Left lung (tissue), 10 donors: ENCODE data around the gene PMVK. TPM values are rescaled to one million over a fixed set of nuclear protein-coding genes. Genes with fewer than 3 reads are reported as not detected.

Experiments used
- ATAC-seq: fragments of 200-7000 bp; cut with Tn5 transposase; one replicate; pipeline ENCODE4 v1.9.1; 2020; ENCODE audit warnings: moderate library complexity
- DNase-seq, 4 donors: peaks; one replicate each; pipeline ENCODE4 v3.0.0-alpha.2; 2013 to 2020
- H3K27ac ChIP-seq, 2 donors: fragments of 200-600 bp; sonication (generic) in 1 of 2; one replicate each; pipeline versions ENCODE4 v1.5.0 to v1.8.0; 2020 to 2021
- H3K27me3 ChIP-seq, 2 donors: fragments of 200-600 bp; sonication (generic) in 1 of 2; one replicate each; pipeline versions ENCODE4 v1.5.0 to v1.8.0; 2020 to 2021
- H3K36me3 ChIP-seq, 2 donors: fragments of 200-600 bp; sonication (generic) in 1 of 2; one replicate each; pipeline versions ENCODE4 v1.5.0 to v1.8.0; 2020 to 2021
- H3K4me1 ChIP-seq, 2 donors: fragments of 200-600 bp; one replicate each; pipeline ENCODE4 v1.8.0; 2021
- H3K4me3 ChIP-seq, 2 donors: fragments of 200-600 bp; sonication (generic) in 1 of 2; one replicate each; pipeline versions ENCODE4 v1.5.0 to v1.8.0; 2020 to 2021; ENCODE audit warnings: mild to moderate bottlenecking in 1 of 2
- H3K9me3 ChIP-seq, 2 donors: fragments of 200-600 bp; sonication (generic) in 1 of 2; one replicate each; pipeline versions ENCODE4 v1.5.0 to v1.8.0; 2020 to 2021
- CTCF ChIP-seq, 2 donors: fragments of 200-600 bp; sonication (generic) in 1 of 2; IDR thresholded peaks; one replicate each; pipeline versions ENCODE4 v1.5.0 to v1.8.0; 2021; ENCODE audit warnings: antibody characterized with exemption in 2 of 2
- intact Hi-C, 2 donors: fragments of 100-400 bp; cut with DNase I; formaldehyde crosslinking; loops; one replicate each; pipeline versions ENCODE4 v1.11.2 to v1.14.2; 2022
- polyA plus RNA-seq, 6 donors: library from polyadenylated mRNA; unstranded; fragments of 120-200 nt; gene quantifications; one replicate each; pipeline ENCODE4 v1.2.1, GENCODE V29; 2013; ENCODE audit not compliant: insufficient read length in 6 of 6
- total RNA-seq, 2 donors: library from RNA; stranded (reverse); fragmentation: NEBNext Ultra II Directional; extraction: Animal tissue kit (Norgen Biotek cat#: 25700); gene quantifications; one replicate each; pipeline ENCODE4 v1.2.1, GENCODE V29; 2021
- donor health status: DM: no; HTN: yes; CAD: no.
- donor health status: DM: no; HTN: no; CAD: no.

PMVK gene
- total and polyA plus RNA-seq, 8 donors = 31.7 to 44.3 (median 35.8) TPM

GRCh38 chr1:154940651-154941194 is 4.2 kb upstream of the PMVK start:
- H3K4me3 ChIP-seq = no peak overlapping the region
- H3K4me1 ChIP-seq = peaks cover 15 to 50% of the 10 kb centered on the region in 2 donors
- DNase-seq (no peak), ATAC-seq (no peak)
- no peaks in the 10 kb centered on the region for H3K27me3 ChIP-seq
- H3K36me3 ChIP-seq = peaks cover 0 to 13% of the 10 kb centered on the region in 2 donors
- no peak for TF ChIP-seq CTCF (IDR thresholded peaks at IDR 0.05)
- intact Hi-C loops = no loop called here
- no peak overlapping the region for H3K27ac ChIP-seq
- no peaks in the 10 kb centered on the region for H3K9me3 ChIP-seq

- no peak overlapping the region for H3K27ac ChIP-seq
- TF ChIP-seq CTCF (IDR thresholded peaks at IDR 0.05) = no peak
- no peak for DNase-seq
- H3K9me3 ChIP-seq = no peaks in the 10 kb centered on the region
- ATAC-seq = no peak
- peaks cover 0 to 8% of the 10 kb centered on the region in 2 donors for H3K36me3 ChIP-seq
- H3K4me3 ChIP-seq = no peak overlapping the region
- intact Hi-C loops = no loop called here
- H3K27me3 ChIP-seq = no peaks in the 10 kb centered on the region
- H3K4me1 ChIP-seq = peaks cover 20 to 55% of the 10 kb centered on the region in 2 donors
Observed at GRCh38 chr1:154940213-154940560, 3.7 kb upstream of the PMVK start.

GRCh38 chr1:154938604-154939399 is 2.3 kb upstream of the PMVK start:
- no peak for DNase-seq
- Histone ChIP-seq H3K4me3 (no peak overlapping the region), H3K27ac (peak overlapping the region; percentile 98 to 99), H3K9me3 (no peaks in the 10 kb centered on the region), H3K36me3 (no peaks in the 10 kb centered on the region), H3K27me3 (no peaks in the 10 kb centered on the region), H3K4me1 (peaks cover 20 to 53% of the 10 kb centered on the region in 2 donors)
- intact Hi-C loops = no loop called here
- ATAC-seq = no peak
- no peak for TF ChIP-seq CTCF (IDR thresholded peaks at IDR 0.05)

- Histone ChIP-seq H3K9me3 (no peaks in the 10 kb centered on the region), H3K27me3 (no peaks in the 10 kb centered on the region), H3K4me3 (peak overlapping the region in 1 of 2 donors; percentile 74), H3K36me3 (no peaks in the 10 kb centered on the region), H3K4me1 (peaks cover 20 to 45% of the 10 kb centered on the region in 2 donors), H3K27ac (peak overlapping the region; percentile 98 to 99)
- intact Hi-C loops = no loop called here
- DNase-seq = no peak
- no peak for ATAC-seq
- TF ChIP-seq CTCF (IDR thresholded peaks at IDR 0.05) = no peak
Observed at GRCh38 chr1:154937988-154938386, 1.5 kb upstream of the PMVK start.
